SKM-1 treated with dmso at 0.1 percent for 144 hours (cell line): Measurements from ENCODE around the gene GLB1L.

ENCODE experiments used
- DNase-seq: peaks from one replicate; lab custom pipeline; 2025; ENCODE audit not compliant: unreplicated experiment; lab: John Stamatoyannopoulos, UW

GLB1L gene

GRCh38 chr2:219228041-219228910, 17.0 kb downstream of the GLB1L start:
- DNase-seq = no peak

- peak; percentile 84 for DNase-seq
Measured at GRCh38 chr2:219225350-219225749, 19.9 kb downstream of the GLB1L start.

- DNase-seq = no peak
Measured at GRCh38 chr2:219223831-219224610, 21.2 kb downstream of the GLB1L start.

GRCh38 chr2:219221957-219222518, 23.2 kb downstream of the GLB1L start:
- no peak for DNase-seq

- no peak for DNase-seq
Measured at GRCh38 chr2:219220652-219221402, 24.4 kb downstream of the GLB1L start.

- DNase-seq = no peak
Measured at GRCh38 chr2:219219784-219220532, 25.3 kb downstream of the GLB1L start.

GRCh38 chr2:219218732-219219701, 26.2 kb downstream of the GLB1L start, which contains the start of gene ABCB6:
TSS of gene ABCB6 (minus strand) at chr2:219218958. CDS start at chr2:219218673, 285 bp downstream.
- DNase-seq = no peak

- no peak for DNase-seq
Measured at GRCh38 chr2:219218217-219218731, 27.0 kb downstream of the GLB1L start.

GRCh38 chr2:219216535-219216915, 28.7 kb downstream of the GLB1L start:
- no peak for DNase-seq

- DNase-seq = no peak
Measured at GRCh38 chr2:219215871-219216534, 29.2 kb downstream of the GLB1L start.

GRCh38 chr2:219214786-219215185, 30.5 kb downstream of the GLB1L start:
- DNase-seq = no peak

- DNase-seq = no peak
Measured at GRCh38 chr2:219214141-219214540, 31.1 kb downstream of the GLB1L start.

GRCh38 chr2:219213486-219214071, 31.7 kb downstream of the GLB1L start:
- no peak for DNase-seq

- DNase-seq = no peak
Measured at GRCh38 chr2:219213026-219213415, 32.2 kb downstream of the GLB1L start.

GRCh38 chr2:219210886-219211362, 34.3 kb downstream of the GLB1L start:
- DNase-seq = no peak

- DNase-seq = no peak
Measured at GRCh38 chr2:219210196-219210885, 34.9 kb downstream of the GLB1L start.
